ENCODE measurements around the gene CRY2.

- TF ChIP-seq POLR2A (IDR thresholded peaks at IDR 0.05; ENCODE audit: control extremely low read depth in 1 of 2, low read depth in 2 of 2, low read length in 2 of 2) (no peak), CTCF (IDR thresholded peaks at IDR 0.05; ENCODE audit: control extremely low read depth in 1 of 3, insufficient read depth in 1 of 3, low read depth in 1 of 3, low read length in 3 of 3) (no peak), RAD21 (IDR thresholded peaks at IDR 0.05 in 1 of 2, conservative IDR thresholded peaks at IDR 0.05 in 1 of 2; ENCODE audit: low read depth in 2 of 2, low read length in 2 of 2) (no peak), JUND (IDR thresholded peaks at IDR 0.05; ENCODE audit: low read length) (no peak), CEBPB (IDR thresholded peaks at IDR 0.05; ENCODE audit: low read depth, low read length) (no peak), EGR1 (IDR thresholded peaks at IDR 0.05; ENCODE audit: borderline replicate concordance, low read depth, low read length) (no peak), RFX5 (IDR thresholded peaks at IDR 0.05; ENCODE audit: borderline replicate concordance, low read depth, low read length) (no peak), POU5F1 (IDR thresholded peaks at IDR 0.05; ENCODE audit: low read depth, low read length) (no peak), SIN3A (conservative IDR thresholded peaks at IDR 0.05 in 1 of 2, IDR thresholded peaks at IDR 0.05 in 1 of 2; ENCODE audit: low read depth in 1 of 2, low read length in 2 of 2) (no peak), BRCA1 (IDR thresholded peaks at IDR 0.05; ENCODE audit: low read depth, low read length) (no peak), SP1 (IDR thresholded peaks at IDR 0.05; ENCODE audit: low read depth, low read length) (no peak)
These were observed 42.7 kb downstream of the CRY2 start for GRCh38 chr11:45889966-45890365.

All from H1 (cell line).